HG02981 (cell line): Measurements from ENCODE around the gene ZNF76.

Source experiments
- ATAC-seq: cut with Tn5 transposase; IDR thresholded peaks from one replicate; pipeline ENCODE4 v1.9.1; 2021; ENCODE audit warnings: mild to moderate bottlenecking, moderate library complexity; ENCODE audit not compliant: unreplicated experiment

The ZNF76 gene

DNA sequence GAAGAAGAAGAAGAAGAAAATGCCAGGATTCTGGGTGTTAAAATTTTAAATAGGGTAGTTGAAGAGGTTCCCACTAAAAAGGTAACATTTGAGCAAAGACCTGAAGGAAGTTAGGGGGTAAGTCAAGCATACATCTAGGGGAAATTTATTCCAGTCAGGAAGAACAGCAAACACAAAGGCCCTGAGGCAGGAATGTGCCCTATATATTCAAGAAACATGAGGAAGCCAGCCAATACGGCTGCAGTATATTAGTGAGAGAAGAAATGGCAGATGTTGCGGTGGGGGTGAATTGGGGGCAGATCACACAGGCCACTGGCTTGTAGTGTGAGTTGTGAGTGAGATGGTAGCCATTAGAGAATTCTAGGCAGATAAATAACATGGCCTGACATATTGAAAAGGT is 6.0 kb downstream of the ZNF76 start:
- no peak for ATAC-seq

DNA sequence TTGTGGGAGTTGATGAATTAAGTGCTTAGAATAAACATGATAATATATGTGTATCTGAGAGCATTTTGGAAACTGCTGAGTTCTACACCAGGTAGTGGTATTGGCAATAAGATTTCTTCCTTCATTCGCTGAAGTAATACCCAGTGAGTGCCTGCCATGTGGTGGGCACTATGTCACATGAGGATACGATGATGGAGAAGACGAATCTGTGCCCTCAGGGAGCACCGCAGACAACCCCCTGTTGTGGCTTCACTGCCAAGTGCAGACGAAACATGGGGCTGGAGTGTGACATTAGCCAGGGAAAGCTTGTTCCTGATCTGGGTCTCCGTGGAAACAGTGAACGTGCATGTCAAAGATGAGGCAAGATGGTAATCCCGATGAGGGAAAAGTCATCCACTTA is 7.9 kb downstream of the ZNF76 start:
- ATAC-seq, result no peak

DNA sequence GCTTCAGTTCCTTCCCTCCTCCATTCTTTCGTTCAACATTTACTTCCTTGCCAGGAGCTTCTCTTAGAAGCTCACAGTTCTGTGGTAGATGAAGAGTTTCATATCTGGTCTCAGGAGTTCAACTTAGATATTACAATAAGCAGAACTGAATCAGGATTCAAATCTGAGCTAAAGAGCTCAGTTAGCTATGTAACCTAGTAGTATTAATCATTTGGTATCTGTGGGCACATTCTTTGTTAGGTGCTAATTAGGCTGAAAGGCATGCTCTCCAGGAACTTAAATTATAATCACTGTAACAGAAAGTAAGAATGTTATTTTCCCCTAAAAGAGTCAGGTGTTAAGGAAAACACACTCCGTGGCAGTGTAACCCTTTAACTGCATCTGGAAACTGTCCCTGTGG is 8.4 kb downstream of the ZNF76 start:
- no peak for ATAC-seq

DNA sequence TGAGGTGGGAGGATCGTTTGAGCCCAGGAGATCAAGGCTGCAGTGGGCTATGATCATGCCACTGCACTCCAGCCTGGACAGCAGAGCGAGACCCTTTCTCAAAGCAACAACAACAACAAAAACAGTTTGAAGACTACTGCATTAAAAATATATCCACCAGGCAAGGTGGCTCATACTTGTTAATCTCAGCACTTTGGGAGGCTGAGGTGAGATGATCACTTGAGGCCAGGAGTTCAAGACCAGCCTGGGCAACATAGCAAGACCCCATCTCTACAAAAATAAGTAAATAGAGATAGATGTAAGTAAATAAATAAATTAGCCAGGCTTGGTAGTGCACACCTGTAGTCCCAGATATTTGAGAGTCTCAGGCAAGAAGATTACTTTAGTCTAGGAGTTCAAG is 12.5 kb downstream of the ZNF76 start:
- ATAC-seq, result no peak

DNA sequence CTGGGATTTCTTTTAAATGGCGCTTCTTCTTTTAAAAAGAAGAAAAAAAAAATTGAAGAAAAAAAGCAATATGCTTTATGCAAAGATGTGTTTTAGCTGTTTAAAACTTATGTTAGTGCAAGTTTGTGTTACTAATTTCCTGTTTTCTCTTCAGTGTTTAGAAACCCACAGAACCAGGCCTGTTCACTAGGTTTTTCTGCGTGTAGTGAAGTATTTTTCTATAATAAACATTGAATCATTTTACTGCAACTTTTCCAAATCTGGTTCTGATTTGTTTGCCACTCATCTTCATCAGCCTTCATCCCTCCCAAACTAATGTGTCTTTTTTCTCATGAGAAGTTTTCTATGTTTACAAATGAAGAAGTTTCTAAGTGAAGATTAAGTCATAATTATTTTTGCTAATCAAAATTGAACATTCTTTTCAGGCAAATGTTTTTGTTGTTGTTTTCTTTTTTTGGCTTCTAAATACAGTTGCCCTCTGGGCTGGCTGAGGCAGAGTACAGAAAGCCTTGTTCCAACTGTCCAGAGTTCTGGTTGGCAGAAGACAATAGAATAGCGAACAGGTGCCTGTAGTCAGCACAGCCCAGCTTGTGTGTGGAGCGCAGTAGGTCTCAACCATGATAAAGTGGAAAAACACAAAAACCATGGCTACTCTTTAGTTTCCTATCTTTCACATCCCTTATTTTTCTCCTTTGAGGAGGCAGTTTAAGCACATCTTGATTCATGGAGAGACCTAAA is 14.5 kb downstream of the ZNF76 start:
- ATAC-seq, result no peak

DNA sequence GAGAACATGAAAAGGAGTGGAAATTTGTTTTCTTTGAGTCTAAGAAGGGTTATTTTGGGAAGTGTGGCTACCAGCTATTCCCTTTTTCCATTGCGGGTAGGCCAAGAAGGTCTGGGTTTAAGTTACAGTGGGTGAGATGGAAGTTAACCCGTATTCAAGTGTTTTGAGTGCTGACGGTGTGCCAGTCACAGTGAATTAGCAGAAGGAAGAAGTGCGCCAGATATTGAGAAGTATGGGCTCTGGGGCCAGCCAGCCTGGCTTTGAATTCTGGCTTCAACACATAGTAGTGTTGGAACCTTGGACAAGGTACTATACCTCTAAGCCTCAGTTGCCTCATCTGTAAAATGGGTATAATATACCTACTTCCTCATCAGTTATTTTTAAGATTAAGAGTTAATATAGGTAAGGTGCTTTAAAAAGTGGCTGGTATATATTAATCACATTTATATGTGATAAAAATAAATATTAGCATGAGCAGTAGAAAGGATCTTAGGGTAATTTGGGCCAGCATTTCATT is 16.3 kb downstream of the ZNF76 start:
- ATAC-seq, result no peak

DNA sequence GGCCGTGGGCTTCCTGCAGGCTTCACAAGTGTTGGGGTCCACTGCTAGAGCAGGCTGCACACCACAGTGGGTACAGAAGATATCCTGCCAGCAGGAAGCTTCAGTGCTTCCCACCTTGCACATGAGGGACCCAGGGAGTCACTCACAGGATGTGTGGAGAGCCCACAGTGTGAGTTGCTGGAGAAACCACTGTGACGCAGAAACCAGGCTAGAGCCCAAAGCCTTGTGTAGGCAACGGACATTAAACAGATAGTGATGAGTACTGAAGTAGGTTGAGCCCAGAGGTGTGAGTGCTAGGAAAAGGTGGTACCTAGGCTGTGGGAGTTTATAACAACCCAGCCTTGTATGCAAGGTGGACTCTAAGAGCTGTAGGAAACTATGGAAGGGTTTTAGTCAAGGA is 19.2 kb downstream of the ZNF76 start:
- ATAC-seq, result no peak

DNA sequence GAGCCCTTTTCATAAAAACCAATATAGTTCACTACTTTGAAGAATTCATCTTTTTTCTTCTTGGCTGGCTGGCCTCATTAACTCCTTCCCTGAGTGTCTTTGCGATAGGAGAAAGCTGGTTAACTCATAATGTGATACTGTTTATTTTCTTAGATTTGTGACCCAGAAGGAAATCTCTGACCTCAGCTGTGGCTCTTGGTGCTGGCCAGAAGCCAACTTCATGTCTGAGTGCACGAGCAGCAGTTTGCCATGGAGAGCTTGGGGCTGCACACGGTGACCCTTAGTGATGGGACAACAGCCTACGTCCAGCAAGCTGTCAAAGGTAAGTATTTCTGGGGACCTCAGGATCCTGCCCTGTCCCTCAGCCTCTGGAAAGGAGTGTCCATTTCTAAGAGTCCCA is 21.4 kb downstream of the ZNF76 start:
- ATAC-seq, result no peak

DNA sequence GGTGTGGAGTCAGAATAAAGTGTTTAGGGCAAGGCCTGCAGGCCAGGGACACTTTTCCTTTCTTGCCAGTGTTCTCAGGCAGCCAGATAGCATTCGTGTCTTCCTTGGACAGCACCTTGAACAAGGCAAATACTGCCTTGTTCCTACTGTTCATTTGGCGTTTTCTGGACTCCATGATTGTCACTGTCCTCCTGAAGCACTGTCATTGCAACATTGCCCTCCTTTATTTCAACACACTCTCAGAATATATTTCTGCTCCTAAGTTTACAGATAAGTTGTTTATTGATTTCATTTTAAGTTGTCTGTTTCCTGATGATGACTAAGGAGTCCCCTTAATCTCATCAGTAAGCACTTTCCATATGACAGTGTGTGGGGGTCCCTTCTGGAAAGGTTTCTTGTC is 22.9 kb downstream of the ZNF76 start:
- no peak for ATAC-seq

DNA sequence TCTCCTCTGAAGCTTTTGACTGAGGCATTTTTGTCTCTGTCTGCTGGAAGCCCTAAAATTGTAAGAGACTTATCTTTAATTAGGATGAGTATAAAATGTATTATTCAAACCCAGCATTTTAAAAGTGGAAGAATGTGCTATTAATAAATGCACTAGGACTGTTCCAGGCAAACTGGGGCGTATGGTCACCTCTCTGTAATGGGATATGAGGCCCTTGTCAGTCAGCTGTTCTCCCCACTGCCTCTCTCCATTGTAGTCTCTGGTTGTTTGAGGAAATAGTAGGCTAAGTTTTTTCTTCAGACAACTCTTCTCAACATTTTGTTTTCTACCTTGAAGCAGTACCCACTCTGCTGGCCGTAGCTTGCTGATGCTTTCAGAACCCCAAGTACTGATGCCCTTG is 23.8 kb downstream of the ZNF76 start:
- no peak for ATAC-seq

DNA sequence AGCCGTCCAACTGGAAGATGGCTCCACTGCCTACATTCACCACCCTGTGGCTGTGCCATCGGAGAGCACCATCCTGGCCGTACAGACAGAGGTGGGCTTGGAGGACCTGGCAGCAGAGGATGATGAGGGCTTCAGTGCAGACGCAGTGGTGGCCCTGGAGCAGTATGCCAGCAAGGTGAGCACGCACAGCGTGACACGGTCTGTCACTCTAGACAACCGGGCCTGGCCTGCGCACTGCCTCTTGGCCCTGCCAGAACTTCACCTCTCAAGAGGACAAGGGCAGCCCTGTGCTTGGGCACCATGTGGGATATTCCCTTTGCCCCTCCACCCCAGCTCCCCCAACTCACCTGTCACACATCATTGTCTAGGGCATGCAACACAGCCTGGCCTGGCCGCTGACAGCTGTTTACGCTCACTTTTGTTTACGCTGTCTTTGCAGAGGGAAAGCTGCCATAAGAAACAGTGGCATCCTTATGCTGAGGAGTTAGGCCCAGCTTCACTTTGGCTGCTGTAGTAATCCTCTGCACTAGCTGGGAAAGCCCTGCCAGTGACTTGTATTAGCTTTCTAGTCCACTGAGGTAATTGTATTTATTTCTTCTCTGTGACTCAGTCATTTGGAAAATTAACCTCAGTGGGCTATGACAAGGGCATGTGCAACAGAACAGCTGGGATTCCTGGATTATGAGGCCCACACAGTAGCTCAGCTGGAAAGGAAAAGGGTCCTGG is 28.3 kb downstream of the ZNF76 start:
- ATAC-seq, result no peak

DNA sequence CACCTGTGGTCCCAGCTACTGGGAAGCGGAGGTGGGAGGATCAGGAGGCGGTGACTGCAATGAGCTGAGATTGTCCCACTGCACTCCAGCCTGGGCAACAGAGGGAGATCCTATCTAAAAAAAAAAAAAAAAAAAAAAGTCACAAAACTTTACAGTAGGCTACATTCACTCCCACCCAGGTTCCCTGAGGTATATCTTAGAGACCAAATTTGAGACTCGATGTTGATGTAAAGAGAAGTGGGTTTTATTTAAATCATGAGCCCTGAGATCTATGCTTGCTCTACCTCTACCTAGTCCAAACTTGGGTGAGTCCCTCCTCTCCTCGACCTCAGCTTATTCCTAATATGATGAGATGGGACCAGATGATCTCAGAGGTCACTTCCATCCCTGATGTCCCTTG is 29.3 kb downstream of the ZNF76 start:
- no peak for ATAC-seq

DNA sequence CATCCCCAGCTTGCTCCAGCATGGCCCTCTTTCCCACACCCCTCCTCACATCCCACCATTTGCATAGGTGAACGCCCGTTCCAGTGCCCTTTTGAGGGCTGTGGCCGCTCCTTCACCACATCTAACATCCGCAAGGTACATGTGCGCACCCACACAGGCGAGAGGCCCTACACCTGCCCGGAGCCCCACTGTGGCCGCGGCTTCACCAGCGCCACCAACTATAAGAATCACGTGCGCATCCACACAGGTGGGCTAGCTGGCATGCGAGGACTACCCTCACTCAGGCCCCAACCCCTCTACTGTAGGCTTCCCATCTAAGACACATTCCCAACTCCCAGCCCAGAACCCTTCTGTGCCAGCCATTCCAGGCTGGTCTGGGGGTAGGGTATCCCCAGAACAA is 32.0 kb downstream of the ZNF76 start:
- ATAC-seq, result no peak

DNA sequence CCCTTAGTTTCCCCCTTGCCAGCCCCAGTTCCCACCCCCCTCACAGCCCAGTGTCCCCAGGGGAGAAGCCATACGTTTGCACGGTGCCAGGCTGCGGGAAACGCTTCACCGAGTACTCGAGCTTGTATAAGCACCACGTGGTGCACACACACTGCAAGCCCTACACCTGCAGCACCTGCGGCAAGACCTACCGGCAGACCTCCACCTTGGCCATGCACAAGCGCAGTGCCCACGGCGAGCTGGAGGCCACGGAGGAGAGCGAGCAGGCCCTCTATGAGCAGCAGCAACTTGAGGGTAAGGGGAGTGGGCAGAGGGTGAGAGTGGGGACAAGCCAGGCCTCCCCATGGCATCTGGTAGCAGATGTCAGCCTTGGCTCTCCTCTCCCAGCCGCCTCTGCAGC is 33.0 kb downstream of the ZNF76 start:
- ATAC-seq, result no peak

DNA sequence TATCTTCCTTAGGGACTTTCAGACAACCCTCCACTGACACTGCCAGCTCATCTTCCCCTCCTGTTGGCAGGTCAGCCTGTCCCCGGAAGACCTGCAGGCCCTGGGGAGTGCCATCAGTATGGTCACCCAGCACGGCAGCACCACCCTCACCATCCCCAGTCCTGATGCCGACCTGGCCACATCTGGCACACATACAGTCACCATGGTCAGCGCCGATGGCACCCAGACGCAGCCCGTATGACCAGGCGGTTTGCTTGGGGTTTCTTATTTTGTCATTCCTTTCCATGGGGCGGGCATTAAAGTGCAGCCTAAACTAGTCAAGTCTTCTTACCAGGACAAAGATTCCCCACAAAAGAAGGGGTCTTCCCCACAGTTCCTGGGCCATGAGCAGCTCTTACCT is 34.1 kb downstream of the ZNF76 start:
- ATAC-seq, result no peak

DNA sequence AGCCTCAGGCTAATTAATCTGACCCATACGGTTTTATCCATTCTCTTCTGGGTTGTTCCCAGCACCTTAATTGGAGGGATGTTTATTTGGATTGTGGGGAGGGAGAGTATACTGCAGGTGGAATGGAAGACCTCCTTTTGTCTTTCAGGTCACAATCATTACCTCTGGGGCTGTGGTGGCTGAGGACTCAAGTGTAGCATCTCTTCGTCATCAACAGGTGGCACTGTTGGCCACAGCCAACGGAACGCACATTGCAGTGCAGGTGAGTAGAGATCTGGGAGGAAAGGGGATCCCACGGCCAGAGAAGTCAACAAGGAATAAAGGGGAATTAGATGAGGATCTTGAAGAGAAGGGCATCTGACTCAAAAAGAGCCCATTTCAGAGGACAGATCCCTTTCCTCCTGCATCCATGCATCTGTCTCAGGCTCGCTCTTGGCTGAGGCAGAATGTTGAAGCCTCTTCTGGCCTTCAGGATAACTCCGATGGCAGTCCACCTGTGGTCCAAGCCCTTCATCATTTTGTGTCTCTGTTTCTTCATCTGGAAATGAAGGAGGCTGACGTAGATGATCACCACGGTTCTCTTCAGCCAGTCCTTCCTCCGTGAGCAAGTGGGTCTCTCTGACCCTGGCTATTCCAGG is 34.9 kb downstream of the ZNF76 start:
- ATAC-seq, result no peak

DNA sequence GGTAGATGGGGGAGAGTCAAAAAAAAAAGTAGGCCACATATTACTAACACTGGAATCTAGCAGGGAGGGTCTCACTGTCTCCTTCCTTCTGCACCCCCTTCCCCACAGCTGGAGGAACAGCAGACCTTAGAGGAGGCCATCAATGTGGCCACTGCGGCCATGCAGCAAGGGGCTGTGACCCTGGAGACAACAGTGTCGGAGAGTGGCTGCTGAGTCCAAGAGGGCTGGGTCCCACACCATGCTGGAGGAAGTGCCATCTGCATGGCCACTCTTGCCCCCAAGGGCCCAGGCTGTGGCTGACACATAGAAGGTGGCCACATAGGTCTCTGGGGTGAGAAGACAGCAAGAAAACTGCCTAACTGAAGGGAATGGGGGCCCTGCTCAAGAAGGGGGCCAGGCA is 35.5 kb downstream of the ZNF76 start:
- no peak for ATAC-seq

DNA sequence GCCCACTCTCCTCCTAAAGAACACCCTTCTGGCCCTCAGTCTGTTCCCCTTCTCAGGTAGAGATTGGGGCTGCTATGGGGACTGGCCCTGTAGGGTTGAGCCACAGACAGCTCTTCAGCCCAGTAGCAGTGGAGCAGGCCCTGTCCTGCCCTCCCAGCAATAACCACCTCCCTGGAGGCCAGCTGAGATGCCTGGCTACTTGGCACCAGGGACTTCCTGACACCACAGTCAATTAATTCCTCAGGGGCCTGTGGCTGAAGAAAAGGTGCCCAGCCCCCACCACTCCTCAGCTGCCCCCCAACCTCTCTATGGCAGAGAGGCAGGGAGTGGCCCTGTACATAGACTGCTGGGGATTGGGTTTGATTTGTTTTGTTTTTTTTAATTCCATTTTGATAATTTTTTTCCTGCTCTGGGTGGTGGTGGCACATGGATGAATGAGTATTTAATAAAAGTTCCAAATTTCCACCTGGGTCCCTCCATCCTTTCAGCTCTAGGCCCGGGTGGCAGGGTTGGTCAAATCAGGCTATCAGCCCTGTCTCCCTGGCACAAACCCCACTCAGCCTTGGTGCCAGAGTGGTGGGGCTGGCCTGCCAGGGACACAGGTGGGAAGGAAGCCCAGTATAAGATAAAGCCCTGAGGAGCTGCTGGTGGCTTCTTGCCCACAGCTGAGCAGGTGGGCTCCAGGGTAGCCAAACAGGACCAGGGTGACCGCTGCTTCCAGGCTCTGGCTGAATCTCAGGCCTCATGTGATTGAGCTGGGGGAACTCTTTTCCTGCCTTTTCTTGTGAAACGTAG is 36.2 kb downstream of the ZNF76 start:
- ATAC-seq, result no peak

DNA sequence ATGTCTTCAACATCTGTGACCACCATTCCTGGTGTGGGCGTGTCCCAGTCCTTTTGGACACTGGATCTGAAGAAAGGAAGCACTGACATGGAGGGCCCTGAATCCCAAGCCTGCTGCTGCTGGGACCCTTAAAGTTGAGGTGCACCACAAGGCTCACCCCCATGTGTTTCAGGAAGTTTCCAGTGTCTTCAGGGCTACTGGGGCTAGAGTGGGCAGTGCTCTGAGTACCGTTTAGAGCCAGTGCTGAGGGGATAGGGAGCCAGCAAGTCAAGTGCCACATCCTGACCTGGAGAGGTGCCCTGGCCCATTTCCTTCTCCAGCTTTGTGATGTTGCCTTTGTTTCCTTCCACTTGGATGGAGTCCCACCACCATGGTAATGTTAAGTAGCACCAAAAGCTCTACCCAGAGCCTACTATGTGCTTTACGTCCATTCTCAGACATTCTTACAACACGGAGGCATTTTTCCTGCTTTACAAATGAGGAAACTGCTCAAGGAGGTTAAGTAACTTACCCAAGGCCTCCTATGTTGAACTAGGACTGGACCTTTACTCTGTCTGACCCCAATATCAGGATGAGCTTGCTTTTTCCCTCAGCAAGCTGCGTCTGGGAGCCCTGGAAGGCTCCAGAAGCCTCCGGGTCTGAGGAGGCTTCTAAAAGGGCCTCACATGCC is 37.5 kb downstream of the ZNF76 start:
- no peak for ATAC-seq

DNA sequence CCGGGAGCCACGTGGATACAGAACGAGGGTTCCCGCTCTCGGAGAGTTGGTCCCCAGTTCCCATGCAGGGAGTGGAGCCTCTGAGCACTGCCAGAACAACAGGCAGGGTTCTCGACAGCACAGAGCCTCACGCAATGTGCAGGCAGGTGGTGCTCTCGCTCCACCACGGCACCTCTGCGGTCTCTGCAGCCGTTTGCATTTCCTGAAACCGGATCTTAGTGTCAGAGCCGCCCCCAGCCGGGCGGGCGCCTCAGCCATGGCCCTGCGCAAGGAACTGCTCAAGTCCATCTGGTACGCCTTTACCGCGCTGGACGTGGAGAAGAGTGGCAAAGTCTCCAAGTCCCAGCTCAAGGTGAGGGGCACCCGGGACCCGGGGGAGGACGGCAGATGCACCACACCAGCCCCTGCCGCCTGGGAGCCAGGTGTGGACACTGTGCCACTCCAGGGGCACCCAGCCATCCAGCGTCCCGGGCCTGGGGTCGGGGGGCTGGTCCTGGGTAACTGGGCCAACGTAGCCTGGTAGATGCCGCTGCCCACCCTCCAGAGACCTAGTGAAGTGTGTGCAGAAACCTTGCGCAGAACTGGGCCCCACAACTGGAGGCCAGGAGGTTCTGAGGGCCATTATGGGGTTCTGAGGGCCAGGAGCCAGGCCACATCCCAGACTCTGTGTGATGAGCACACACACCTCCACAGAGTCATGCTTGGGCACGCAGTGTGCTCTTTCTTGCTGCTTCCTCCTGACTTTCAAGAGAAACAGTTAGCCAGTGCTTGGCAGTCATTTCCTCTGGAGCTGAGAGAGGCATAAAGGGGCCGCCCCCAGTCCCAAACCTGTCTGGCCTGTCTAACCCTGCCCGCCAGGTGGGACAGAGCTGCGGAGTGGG is 38.3 kb downstream of the ZNF76 start, which contains the start of gene DEF6:
Gene DEF6 (plus strand): TSS at position 218 of the 881 bp plus-strand sequence. CDS start 39 bp downstream, at position 257.
- peak; percentile 81 for ATAC-seq
